Stimulated activated naive CD8-positive, alpha-beta T cell treated with anti-CD3 and anti-CD28 coated beads, Interleukin-15, amount 100 ng/mL, for 72 hours (primary cell): ENCODE measurements around the gene AMPD2.

Experiments used
- ATAC-seq: fragments of 150-1000 bp; cut with Tn5 transposase; 2 replicates; pipeline ENCODE4 v1.10.0; 2021; ENCODE audit warnings: mild to moderate bottlenecking, moderate library complexity
- DNase-seq, 2 donors: peaks; one replicate each; pipeline ENCODE4 v3.0.0; 2021 to 2022
- H3K27ac Mint-ChIP-seq, 2 donors: one replicate each; pipeline ENCODE4 v1.8.0; 2022; ENCODE audit warnings: mild to moderate bottlenecking in 2 of 2, mixed read lengths in 2 of 2, moderate library complexity in 2 of 2
- H3K27me3 Mint-ChIP-seq: one replicate; pipeline ENCODE4 v1.8.0; 2022; ENCODE audit warnings: mixed read lengths
- H3K4me1 Mint-ChIP-seq: one replicate; pipeline ENCODE4 v1.8.0; 2022; ENCODE audit warnings: mild to moderate bottlenecking, mixed read lengths
- H3K4me3 Mint-ChIP-seq, 2 donors: one replicate each; pipeline ENCODE4 v1.8.0; 2022; ENCODE audit warnings: mild to moderate bottlenecking in 2 of 2, mixed read lengths in 2 of 2, moderate library complexity in 1 of 2
- H3K9me3 Mint-ChIP-seq, 2 donors: one replicate each; pipeline ENCODE4 v1.8.0; 2022; ENCODE audit warnings: mixed read lengths in 2 of 2

Gene AMPD2

DNA sequence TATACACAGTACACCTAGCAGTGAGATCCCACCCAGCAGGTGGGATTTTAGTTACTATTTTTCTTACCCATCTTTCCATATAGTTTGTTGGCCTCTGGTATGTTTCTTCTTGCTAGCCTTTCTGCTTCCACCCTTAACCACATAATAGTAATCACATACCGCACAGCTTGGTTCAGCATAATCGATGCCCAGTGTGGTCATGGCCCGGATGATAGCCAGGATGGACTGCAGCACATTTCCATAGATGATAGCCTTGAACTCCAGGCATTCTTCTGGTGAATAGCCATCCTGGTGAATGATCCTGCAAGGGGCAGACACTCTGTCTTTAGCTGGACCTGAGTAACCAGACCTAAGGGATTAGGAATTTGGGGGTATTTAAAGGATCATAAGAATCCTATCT is 9.8 kb upstream of the AMPD2 start:
- no peaks in the 10 kb centered on the region for H3K9me3 Mint-ChIP-seq
- DNase-seq (no peak), ATAC-seq (no peak)
- H3K27ac Mint-ChIP-seq = peak overlapping the region in 1 of 2 donors; percentile 50
- H3K4me3 Mint-ChIP-seq = no peak overlapping the region
- H3K27me3 Mint-ChIP-seq = no peaks in the 10 kb centered on the region
- H3K4me1 Mint-ChIP-seq = no peaks in the 10 kb centered on the region

DNA sequence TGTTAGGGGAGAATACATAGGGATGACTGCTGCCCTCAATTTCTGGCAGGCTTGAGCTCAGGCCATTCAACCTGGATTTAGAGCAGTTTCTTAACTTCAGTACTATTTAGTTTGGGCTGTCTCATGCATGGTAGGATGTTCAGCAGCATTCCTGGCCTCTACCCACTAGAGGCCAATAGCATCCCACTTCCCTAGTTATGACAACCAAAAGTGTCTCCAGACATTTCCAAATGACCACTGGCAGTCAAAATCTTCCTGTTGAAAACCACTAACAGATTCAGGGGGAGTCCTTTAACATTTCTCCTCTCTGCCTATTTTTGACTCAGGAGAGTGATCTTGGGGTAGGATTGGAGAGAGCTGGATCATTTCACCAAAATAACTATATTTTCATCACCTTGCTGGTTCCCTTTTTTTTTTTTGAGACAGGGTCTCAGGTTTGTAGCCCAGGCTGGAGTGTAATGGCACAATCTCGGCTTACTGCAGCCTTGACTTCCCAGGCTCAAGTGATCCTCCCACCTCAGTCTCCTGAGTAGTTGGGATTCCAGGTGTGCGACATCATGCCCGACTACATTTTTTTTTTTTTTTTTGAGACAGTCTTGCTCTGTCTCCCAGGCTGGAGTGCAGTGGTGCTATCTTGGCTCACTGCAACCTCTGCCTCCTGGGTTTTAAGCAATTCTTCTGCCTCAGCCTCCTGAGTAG is 8.9 kb upstream of the AMPD2 start:
- Mint-ChIP-seq H3K4me1 (peaks cover 1% of the 10 kb centered on the region), H3K9me3 (no peaks in the 10 kb centered on the region), H3K4me3 (no peak overlapping the region), H3K27me3 (no peaks in the 10 kb centered on the region), H3K27ac (no peak overlapping the region)
- DNase-seq = no peak
- ATAC-seq = no peak

DNA sequence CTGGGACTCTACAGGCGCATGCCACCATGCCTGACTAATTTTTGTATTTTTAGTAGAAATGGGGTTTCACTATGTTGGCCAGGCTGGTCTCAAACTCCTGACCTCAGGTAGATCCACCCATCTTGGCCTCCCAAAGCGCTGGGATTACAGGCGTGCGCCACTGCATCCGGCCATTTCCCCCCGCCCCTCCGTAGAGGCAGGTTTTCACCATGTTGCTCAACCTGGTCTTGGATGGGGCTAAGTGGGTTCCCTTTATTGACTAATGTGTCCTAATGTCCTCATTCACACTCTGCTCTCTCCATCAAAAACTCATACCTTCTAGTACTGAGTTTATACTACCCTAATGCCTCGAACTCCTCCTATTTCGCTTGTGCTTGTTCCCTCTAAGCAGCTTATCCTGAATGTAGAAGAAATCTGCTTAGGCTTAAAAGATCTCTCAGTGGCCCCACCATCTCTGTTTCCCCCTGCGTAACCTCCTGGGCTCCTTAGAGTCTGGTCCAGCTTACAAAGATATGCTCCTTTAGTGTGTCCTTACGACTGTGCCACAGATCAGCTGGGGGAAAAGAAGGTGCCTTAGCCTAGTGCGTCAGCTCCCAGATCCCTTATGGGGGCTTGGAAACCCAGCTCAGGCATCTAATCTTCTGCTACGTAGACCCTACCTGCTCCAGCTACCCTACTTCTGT is 8.2 kb upstream of the AMPD2 start:
- ATAC-seq = no peak
- no peaks in the 10 kb centered on the region for H3K9me3 Mint-ChIP-seq
- H3K4me3 Mint-ChIP-seq = no peak overlapping the region

DNA sequence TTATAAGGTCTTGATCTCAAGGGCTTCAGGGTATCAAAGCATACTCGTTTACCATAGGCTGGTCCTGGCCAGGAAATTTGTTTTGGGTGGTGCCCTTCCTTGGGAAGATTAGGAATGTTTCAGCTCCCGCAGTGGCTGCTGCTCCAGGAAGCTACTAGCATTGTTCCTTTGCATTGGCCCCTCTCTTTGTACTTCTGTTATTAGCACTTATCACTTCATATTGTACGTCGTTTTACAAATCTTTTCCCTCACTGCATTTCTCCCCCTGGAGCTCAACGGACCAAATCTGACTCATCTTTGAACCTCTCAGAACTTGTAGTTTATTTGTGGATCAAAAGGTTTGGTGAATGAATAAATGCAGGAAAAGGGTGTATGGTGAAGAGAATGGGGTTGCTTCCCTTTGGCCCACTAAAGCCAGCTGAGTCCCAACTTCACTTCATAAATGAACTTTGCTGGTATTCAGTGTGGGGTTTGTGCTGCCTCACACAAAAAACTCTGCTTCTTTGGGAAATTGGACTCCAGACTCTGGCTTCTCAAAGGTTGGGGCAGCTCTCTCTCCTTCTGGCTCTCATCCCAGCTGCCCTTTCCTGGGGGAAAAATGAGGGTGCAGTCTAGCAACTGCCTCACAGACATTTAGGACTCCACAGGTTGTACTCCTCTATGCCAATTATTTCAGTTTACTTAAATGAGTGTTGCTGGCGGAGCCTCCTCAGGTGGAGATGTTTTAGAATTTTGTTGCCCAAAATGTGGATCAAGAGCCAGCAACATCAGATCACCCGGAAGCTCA is 6.1 kb upstream of the AMPD2 start:
- no peak overlapping the region for H3K4me3 Mint-ChIP-seq
- no peak overlapping the region for H3K27ac Mint-ChIP-seq
- H3K9me3 Mint-ChIP-seq = no peaks in the 10 kb centered on the region
- ATAC-seq = no peak
- no peaks in the 10 kb centered on the region for H3K27me3 Mint-ChIP-seq
- no peak for DNase-seq
- H3K4me1 Mint-ChIP-seq = peaks cover 25% of the 10 kb centered on the region

More for the DNA sequence above, 8.2 kb upstream of the AMPD2 start:
- H3K27ac Mint-ChIP-seq = peak overlapping the region in 1 of 2 donors; percentile 6
- no peaks in the 10 kb centered on the region for H3K27me3 Mint-ChIP-seq
- DNase-seq = no peak
- H3K4me1 Mint-ChIP-seq = peaks cover 8% of the 10 kb centered on the region

DNA sequence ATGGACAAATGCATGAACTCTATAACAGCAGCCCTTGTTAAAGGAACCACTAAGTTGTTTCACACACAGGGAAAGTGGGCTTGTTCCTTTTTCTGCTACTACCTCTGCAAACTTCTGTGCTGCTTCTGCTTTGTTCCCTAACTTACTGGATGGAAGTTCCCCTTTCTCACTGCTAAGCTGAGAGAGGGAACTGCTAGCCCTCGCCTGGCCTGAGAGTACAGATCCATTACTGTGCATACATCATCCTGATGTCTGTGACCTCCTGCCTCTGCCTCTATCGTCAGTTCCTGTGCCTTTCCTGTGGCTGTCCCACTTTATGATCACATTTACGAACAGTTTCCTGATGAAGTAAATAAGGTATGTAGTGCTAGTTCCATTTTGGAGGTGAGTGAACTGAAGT is 3.8 kb upstream of the AMPD2 start:
- no peak overlapping the region for H3K27ac Mint-ChIP-seq

DNA sequence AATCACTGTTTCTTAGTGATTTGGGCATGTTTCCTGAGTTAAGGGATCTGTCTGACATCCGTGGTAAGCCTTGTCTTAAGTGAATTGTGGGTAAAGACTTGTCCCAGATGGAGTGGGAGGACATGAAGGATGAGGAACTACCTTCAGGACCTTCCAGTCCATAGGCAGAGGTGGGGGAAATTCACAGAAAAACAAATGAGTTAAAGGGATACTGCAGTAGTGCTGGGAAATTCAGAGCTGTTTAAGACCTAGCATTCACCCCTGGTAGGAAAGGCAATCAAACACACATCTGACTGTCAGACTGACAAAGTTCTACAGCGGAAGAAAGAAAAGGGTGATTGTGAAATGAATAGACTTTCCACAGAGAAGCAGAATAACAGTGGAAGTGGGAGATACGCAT is 3.2 kb upstream of the AMPD2 start:
- ATAC-seq (no peak), DNase-seq (no peak)
- no peak overlapping the region for H3K27ac Mint-ChIP-seq
- H3K4me3 Mint-ChIP-seq = no peak overlapping the region
- no peaks in the 10 kb centered on the region for H3K27me3 Mint-ChIP-seq
- no peaks in the 10 kb centered on the region for H3K9me3 Mint-ChIP-seq
- H3K4me1 Mint-ChIP-seq = peaks cover 42% of the 10 kb centered on the region

More for the DNA sequence above, 3.8 kb upstream of the AMPD2 start:
- Mint-ChIP-seq H3K9me3 (no peaks in the 10 kb centered on the region), H3K4me1 (peaks cover 40% of the 10 kb centered on the region), H3K27me3 (no peaks in the 10 kb centered on the region), H3K4me3 (no peak overlapping the region)
- ATAC-seq (no peak), DNase-seq (no peak)

DNA sequence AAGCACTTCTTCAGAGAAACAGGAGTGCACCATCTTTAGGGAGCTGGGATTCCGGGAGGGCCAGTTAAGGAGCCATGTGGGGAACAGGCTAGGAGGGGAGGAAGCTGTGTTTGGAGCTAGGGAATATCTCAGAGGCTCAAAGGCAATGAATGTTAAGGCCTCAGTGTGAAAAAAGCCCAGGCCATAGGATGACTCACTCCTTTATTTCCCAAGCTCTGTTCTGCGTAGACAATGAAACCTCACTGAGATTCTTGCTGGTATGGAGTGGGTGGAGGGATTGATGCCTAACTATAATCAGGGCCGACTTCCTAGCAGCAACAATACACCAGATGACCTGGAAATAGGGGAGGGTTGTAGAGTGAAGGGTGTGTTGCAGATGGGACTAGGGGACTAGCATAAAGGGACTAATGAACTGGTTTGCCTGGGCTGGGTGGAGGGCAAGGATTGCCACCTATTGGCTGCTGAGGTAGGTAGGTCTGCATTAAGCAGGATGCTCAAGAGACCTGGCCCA is 2.3 kb upstream of the AMPD2 start:
- Mint-ChIP-seq H3K4me3 (no peak overlapping the region), H3K4me1 (peaks cover 51% of the 10 kb centered on the region), H3K9me3 (no peaks in the 10 kb centered on the region), H3K27me3 (no peaks in the 10 kb centered on the region), H3K27ac (no peak overlapping the region)
- peak; percentile 17 for ATAC-seq
- DNase-seq = no peak

DNA sequence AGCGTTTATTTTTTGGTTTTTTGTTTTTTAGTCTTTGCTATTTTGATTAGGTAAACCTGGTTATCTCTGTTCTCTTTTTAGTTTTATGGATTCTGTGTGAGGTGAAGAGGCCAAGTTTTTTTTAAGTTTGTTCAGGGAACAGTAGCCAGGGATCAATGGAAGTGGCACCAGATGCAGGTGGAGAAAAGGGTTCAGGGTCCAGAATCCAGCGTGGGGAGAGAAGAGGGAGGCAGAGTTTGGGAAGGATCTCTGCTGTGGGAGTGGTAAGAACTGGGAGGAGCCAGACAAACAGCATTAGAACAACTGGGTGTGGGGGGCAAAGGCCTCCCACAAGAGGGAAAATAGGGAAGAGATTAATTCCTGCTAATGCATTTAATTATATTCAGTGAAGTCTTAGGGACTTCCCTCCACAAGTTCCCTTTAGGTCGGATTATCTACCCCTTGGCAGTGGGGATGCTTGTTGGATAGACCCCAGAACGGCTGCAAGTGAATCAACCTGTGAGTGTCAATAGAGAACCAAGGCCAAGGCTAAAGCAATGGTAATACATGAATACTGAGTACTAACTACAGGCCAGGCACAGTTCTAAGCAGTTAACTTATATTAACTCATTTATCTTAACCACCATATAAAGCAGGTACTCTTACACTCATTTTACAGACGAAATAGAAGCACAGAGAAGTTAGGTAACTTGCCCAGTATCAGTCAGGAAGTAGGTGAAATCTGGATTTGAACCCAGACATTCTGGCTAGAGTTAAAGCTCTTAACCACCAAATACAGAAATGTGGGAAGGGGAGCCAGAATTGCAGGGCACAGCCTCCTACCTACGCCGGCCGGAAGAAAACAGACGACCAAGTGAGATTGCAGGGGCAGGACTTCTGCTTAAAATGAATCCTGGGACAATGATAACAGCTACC is 719 bp upstream of the AMPD2 start:
- peak overlapping the region; percentile 94 to 97 for H3K27ac Mint-ChIP-seq
- DNase-seq = no peak
- H3K27me3 Mint-ChIP-seq = no peaks in the 10 kb centered on the region
- no peaks in the 10 kb centered on the region for H3K9me3 Mint-ChIP-seq
- peak overlapping the region; percentile 96 to 97 for H3K4me3 Mint-ChIP-seq
- peaks cover 67% of the 10 kb centered on the region for H3K4me1 Mint-ChIP-seq
- ATAC-seq = no peak

DNA sequence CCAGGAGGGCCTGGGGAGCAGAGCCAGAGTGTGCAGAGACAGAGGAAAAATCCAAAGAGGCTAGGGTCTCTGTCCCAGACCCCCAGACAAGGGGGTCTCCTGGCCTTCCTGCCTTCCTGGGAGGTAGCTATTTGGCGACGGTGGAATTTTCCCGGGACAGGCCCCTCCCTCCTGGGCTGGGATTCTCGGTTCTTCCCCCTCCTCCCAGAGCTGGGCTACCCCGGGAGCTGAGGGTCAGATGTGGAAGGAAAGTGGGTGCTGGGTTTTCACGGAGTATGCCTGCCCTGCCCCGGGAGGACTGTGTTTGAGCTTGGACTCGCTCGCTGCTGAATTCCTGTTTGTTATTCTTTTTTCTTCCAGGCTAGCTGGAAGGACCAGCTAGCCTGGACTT is 759 bp downstream of the AMPD2 start:
- DNase-seq = peak in 1 of 2 donors; percentile 16

DNA sequence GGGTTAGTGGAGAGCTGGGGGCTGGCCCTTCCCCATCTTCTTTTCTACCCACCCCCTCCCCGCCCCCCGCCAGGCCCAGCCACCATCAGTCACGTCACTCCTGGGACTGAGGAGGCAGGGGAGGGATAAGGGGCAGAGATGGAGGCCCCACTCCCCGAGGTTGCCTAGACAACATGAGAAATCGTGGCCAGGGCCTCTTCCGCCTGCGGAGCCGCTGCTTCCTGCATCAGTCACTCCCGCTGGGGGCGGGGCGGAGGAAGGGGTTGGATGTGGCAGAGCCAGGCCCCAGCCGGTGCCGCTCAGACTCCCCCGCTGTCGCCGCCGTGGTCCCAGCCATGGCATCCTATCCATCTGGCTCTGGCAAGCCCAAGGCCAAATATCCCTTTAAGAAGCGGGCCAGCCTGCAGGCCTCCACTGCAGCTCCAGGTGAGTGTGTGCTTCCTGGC is 1.2 kb downstream of the AMPD2 start:
- peak; percentile 90 for ATAC-seq

More for the DNA sequence above, 759 bp downstream of the AMPD2 start:
- peak; percentile 1 for ATAC-seq
- Mint-ChIP-seq H3K9me3 (no peaks in the 10 kb centered on the region), H3K27me3 (no peaks in the 10 kb centered on the region), H3K4me3 (peak overlapping the region; percentile 96 to 97), H3K4me1 (peaks cover 81% of the 10 kb centered on the region), H3K27ac (peak overlapping the region; percentile 94 to 97)

DNA sequence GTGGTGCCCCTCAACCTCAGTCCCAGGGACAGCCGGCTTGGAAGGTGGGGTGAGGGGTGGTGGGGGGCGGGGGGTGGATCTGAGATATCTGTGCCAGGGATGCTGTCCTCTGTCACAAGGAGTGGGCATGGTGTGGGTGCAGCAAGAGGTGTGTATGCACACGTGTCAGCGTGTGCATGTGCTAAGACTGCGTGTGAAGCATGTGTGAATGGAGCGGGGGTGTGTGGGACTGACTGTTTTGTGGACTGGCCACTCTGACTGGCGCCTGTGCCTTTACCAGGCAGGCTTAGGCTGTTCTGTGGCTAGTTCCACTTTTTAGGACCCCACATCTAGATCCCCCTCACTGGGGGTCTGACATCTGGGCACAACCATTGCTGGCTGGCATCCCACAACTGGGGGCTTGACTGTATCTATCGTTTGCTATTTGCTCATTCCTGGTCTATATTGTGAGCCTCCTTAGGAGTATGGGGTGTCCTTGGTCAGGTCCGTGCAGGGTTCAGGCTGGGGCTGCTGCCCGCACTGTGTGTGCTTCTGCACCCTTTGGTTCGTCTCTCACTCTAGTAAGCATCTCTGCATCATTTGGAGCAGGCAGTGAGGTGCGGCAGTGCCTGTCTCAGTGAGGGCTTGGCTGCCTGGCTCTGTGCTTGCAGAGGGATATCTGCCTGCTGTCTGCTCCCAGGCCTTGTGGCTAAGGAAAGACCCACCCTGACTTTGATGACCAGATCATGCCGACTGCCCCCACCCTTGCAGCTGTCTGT is 1.9 kb downstream of the AMPD2 start:
- Mint-ChIP-seq H3K9me3 (no peaks in the 10 kb centered on the region), H3K27me3 (no peaks in the 10 kb centered on the region), H3K4me3 (peak overlapping the region; percentile 96 to 97), H3K4me1 (peaks cover 76% of the 10 kb centered on the region), H3K27ac (peak overlapping the region; percentile 71 to 94)
- DNase-seq = no peak
- peak; percentile 24 for ATAC-seq

More for the DNA sequence above, 1.2 kb downstream of the AMPD2 start:
- peak; percentile 88 to 96 for DNase-seq
- Mint-ChIP-seq H3K4me3 (peak overlapping the region; percentile 96 to 97), H3K9me3 (no peaks in the 10 kb centered on the region), H3K27ac (peak overlapping the region; percentile 94 to 97), H3K4me1 (peaks cover 83% of the 10 kb centered on the region), H3K27me3 (no peaks in the 10 kb centered on the region)

DNA sequence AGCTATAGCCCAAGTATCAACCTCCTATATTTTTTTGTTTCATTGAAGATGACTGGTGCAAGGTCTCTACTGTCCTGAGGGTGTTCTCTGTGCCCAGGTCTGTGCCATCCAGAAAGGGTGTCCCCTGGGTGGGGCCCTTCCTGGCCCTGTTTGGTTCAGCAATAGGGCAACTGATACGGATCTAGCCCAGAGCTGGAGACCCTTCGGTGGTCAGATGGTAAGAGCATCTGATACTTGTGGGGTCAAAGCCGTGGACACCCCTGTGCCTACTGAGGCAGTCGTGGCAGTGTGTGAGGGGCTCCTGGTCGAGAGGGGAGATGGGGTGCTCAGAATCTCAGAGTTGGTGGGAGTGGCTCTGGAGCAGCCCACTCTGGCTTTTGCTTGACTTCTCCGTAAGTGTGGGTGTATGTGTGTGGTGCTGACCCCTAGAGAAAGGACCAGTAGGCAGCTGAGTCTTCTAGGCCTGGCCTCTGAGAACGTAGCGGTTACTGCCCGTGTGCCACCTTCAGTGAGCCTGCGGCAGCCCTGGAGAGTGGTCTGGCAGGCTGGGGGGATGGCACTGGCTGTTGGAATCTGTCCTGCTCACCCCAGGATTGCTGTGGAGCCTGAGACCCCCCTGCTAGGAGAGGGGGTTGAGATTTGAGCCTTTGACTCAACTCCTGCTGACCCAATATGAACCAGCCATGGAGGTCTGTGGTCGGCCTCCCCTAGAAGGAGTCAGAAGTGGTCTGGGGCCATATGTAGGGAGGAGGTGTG is 2.7 kb downstream of the AMPD2 start:
- ATAC-seq (no peak), DNase-seq (no peak)
- Mint-ChIP-seq H3K4me3 (peak overlapping the region; percentile 96 to 97), H3K27ac (peak overlapping the region; percentile 71 to 83), H3K27me3 (no peaks in the 10 kb centered on the region), H3K9me3 (no peaks in the 10 kb centered on the region), H3K4me1 (peaks cover 68% of the 10 kb centered on the region)

DNA sequence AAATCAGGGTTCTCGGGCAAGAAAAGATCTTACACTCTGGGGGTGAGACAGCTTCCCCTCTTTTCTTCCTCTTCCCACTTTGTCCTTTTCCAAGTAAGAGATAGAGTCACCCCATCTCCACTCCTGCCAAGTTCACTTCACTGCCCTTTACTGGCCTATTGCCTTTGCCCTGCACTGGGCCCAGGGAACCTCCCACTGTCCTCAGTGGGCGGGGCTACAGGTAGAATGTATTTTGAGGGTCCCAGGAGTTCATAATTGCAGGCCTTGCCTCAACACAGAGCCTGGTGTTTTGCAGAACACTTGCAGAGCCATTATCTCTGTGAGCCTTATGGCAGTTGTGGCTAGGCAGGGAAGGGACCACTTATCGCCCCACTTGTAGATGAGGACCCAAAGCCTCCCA is 3.3 kb downstream of the AMPD2 start:
- ATAC-seq (no peak), DNase-seq (no peak)
- H3K4me3 Mint-ChIP-seq = peak overlapping the region; percentile 13 to 96
- peak overlapping the region in 1 of 2 donors; percentile 91 for H3K27ac Mint-ChIP-seq
- H3K27me3 Mint-ChIP-seq = no peaks in the 10 kb centered on the region
- H3K9me3 Mint-ChIP-seq = no peaks in the 10 kb centered on the region
- H3K4me1 Mint-ChIP-seq = peaks cover 63% of the 10 kb centered on the region
